ENCODE data around the gene GALT. TPM values are rescaled to one million over a fixed set of nuclear protein-coding genes. Genes with fewer than 3 reads are reported as not detected.

Gene GALT
- total RNA-seq, 2 donors from 2014 or later: 30.9 to 35.0 TPM

DNA sequence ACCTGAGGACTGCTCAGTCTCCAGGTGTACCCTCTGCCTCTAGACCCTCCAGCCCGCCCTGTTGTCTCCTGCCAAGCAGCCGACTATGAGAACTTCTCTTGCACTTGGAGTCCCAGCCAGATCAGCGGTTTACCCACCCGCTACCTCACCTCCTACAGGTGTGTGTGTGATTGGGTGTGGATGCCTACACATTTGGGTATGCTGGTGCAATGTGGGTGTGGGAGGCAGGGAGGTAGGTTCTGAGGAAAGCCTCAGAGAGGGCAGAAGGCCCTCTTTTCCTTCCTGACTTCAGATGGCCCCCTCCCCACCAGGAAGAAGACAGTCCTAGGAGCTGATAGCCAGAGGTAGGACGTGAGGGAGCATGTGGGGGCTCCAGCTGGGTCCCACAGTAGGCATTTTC lies 10.5 kb downstream of the GALT start:
- peaks cover 0 to 46% of the 10 kb centered on the region in 2 donors for H3K4me1 ChIP-seq
- H3K9me3 ChIP-seq: no peaks in the 10 kb centered on the region
- H3K27me3 ChIP-seq: no peaks in the 10 kb centered on the region
- DNase-seq (ENCODE audit: low spot score): no peak
- no peak overlapping the region for H3K4me3 ChIP-seq
- peaks cover 7% of the 10 kb centered on the region for H3K36me3 ChIP-seq
- TF ChIP-seq, protein P1, sequence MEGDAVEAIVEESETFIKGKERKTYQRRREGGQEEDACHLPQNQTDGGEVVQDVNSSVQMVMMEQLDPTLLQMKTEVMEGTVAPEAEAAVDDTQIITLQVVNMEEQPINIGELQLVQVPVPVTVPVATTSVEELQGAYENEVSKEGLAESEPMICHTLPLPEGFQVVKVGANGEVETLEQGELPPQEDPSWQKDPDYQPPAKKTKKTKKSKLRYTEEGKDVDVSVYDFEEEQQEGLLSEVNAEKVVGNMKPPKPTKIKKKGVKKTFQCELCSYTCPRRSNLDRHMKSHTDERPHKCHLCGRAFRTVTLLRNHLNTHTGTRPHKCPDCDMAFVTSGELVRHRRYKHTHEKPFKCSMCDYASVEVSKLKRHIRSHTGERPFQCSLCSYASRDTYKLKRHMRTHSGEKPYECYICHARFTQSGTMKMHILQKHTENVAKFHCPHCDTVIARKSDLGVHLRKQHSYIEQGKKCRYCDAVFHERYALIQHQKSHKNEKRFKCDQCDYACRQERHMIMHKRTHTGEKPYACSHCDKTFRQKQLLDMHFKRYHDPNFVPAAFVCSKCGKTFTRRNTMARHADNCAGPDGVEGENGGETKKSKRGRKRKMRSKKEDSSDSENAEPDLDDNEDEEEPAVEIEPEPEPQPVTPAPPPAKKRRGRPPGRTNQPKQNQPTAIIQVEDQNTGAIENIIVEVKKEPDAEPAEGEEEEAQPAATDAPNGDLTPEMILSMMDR (IDR thresholded peaks at IDR 0.05): no peak
- no peak overlapping the region for H3K27ac ChIP-seq

DNA sequence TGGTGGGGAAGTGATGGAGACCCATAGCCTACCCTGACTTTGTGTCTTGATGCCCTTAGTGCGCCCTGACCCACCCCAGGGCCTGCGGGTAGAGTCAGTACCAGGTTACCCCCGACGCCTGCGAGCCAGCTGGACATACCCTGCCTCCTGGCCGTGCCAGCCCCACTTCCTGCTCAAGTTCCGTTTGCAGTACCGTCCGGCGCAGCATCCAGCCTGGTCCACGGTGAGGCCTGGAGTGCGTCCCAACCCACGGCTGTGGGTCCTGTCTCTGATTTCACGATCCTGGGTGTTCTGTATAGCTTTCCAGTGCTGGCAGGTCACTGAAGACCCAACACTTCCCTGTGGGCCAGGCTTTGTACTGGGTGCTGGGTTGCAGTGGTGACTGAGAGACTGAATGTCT lies 12.0 kb downstream of the GALT start:
- Histone ChIP-seq H3K27me3 (no peaks in the 10 kb centered on the region), H3K27ac (no peak overlapping the region), H3K36me3 (peaks cover 7% of the 10 kb centered on the region), H3K4me3 (no peak overlapping the region), H3K9me3 (no peaks in the 10 kb centered on the region), H3K4me1 (peaks cover 0 to 33% of the 10 kb centered on the region in 2 donors)
- TF ChIP-seq, protein P1 (IDR thresholded peaks at IDR 0.05): no peak
- DNase-seq (ENCODE audit: low spot score): no peak

DNA sequence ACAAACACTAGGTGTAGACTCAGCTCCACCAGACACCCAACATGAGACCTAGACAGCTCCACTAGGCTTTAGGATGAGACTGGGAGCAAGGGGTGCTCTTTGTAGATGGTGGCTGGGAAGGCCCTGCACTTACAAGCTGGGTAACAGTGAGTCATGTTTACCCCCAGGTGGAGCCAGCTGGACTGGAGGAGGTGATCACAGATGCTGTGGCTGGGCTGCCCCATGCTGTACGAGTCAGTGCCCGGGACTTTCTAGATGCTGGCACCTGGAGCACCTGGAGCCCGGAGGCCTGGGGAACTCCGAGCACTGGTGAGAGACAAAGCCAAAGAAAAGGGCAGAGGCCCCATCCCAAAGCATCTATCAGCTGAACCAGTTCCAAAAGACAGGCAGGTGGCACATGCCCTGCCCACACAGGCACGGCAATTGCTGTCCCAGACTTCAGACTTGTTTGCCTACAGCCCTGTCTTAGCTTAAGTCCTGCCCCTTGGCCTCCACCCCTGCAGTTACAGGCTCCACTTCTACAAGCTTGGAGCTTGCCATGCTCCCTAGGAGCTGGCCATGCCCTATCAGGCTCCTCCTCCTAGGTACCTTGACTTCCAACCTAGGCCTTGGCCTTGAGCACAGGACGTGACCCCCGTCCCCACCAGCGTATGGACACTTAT lies 13.2 kb downstream of the GALT start:
- Histone ChIP-seq H3K36me3 (peaks cover 7% of the 10 kb centered on the region), H3K27ac (no peak overlapping the region), H3K9me3 (no peaks in the 10 kb centered on the region), H3K27me3 (no peaks in the 10 kb centered on the region), H3K4me1 (peaks cover 0 to 29% of the 10 kb centered on the region in 2 donors), H3K4me3 (no peak overlapping the region)
- no peak for DNase-seq (ENCODE audit: low spot score)
- TF ChIP-seq, protein P1 (IDR thresholded peaks at IDR 0.05): no peak

DNA sequence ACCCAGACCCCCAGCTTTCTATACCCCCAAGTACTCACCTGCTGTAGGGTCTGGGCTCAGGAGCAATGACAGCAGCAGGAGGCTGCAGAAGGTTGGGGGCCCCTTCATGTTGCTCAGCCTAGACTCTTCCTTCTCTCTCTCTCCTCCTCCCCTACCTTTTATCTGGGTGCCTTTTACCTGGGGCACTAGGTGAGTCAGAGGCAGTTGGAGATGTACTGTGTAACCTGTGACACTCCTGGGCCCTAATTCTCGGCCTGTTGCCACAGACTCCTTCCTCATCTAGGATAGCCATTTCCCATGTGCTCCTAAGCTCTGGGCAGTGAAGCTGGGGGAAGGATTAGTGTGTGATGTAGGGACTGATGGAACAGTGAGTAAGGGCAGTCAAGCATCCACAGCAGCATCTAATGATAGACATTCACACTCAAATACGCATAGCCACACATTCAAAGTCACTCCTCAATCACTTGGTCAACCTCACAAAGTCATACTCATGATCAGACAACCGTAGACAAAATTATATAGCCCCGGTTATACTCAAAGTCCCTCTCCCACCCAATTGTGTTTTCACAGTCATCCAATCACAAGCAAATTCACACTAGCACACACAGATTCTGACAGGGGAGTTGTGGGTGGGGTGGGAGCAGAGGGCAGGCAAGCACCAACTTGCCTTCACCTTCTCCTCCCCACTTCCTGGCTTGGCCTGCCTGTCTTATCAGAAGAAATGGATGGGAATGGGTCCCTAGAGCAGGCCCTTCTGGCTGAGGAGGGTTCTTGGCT lies 16.2 kb downstream of the GALT start, which contains the start of gene CCL27:
Gene CCL27, minus strand, starts transcription at position 132 of the 777 bp plus-strand sequence. Its CDS starts 24 bp downstream, at position 108.
- TF ChIP-seq, protein P1 (IDR thresholded peaks at IDR 0.05): no peak
- H3K27me3 ChIP-seq: no peaks in the 10 kb centered on the region
- peaks cover 0 to 20% of the 10 kb centered on the region in 2 donors for H3K4me1 ChIP-seq
- H3K36me3 ChIP-seq: peaks cover 7% of the 10 kb centered on the region
- H3K9me3 ChIP-seq: no peaks in the 10 kb centered on the region
- no peak within 1 kb of the TSS for H3K4me3 ChIP-seq
- DNase-seq (ENCODE audit: low spot score): no peak
- no peak within 1 kb of the TSS for H3K27ac ChIP-seq

DNA sequence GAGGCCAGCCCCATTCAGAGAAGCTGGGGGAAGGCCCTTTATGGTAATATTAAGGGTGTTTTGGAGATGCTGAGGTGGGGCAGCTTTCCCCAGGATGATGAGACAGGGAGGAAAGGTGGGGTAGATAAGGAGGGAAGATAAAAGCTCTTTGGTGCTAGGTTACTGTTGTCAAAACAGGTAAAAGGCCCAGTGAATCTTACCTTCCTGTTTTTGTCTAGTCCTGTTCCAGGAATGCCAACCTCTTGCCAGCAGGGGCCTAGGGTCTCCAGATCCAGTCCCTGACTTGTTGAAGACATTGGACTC lies 16.8 kb downstream of the GALT start:
- H3K4me3 ChIP-seq: no peak overlapping the region
- DNase-seq (ENCODE audit: low spot score): no peak
- H3K9me3 ChIP-seq: no peaks in the 10 kb centered on the region
- no peak overlapping the region for H3K27ac ChIP-seq
- peaks cover 0 to 20% of the 10 kb centered on the region in 2 donors for H3K4me1 ChIP-seq
- H3K36me3 ChIP-seq: peaks cover 7% of the 10 kb centered on the region
- H3K27me3 ChIP-seq: no peaks in the 10 kb centered on the region
- TF ChIP-seq, protein P1 (IDR thresholded peaks at IDR 0.05): no peak

Measured in right atrium auricular region (tissue), 2 donors.